Hepatocyte (in vitro differentiated cells): Measurements from ENCODE around the gene MARK3. TPM values are rescaled to one million over a fixed set of nuclear protein-coding genes. Genes with fewer than 3 reads are reported as not detected.
A peak's percentile ranks its signal among the peaks of the same experiment; 100 is the strongest.

Experiments
- DNase-seq: peaks from one replicate; pipeline ENCODE4 v3.0.0-alpha.2; 2016; ENCODE audit warnings: low spot score
- H2AFZ ChIP-seq: fragments of 200-600 bp; sonication (generic); 2 replicates; pipeline ENCODE4 v1.6.0; 2016; ENCODE audit warnings: antibody characterized with exemption, mild to moderate bottlenecking
- H3K27ac ChIP-seq: fragments of 200-600 bp; sonication (generic); 2 replicates; pipeline ENCODE4 v1.5.1; 2016; ENCODE audit warnings: mild to moderate bottlenecking
- H3K27me3 ChIP-seq: fragments of 200-600 bp; sonication (generic); 2 replicates; pipeline ENCODE4 v1.6.1; 2016
- H3K36me3 ChIP-seq: fragments of 200-600 bp; sonication (generic); replicated peaks from 2 replicates; pipeline ENCODE4 v1.5.1; 2016; ENCODE audit warnings: low read depth; ENCODE audit not compliant: insufficient read depth
- H3K4me1 ChIP-seq: fragments of 200-600 bp; sonication (generic); 2 replicates; pipeline ENCODE4 v1.5.1; 2016; ENCODE audit warnings: mild to moderate bottlenecking, moderate library complexity; ENCODE audit not compliant: insufficient read depth
- H3K4me2 ChIP-seq: fragments of 200-600 bp; sonication (generic); 2 replicates; pipeline ENCODE4 v1.6.0; 2016
- H3K4me3 ChIP-seq: fragments of 200-600 bp; sonication (generic); 2 replicates; pipeline ENCODE4 v1.5.1; 2016; ENCODE audit warnings: mild to moderate bottlenecking
- H3K79me2 ChIP-seq: fragments of 200-600 bp; sonication (generic); 2 replicates; pipeline ENCODE4 v1.6.0; 2017; ENCODE audit warnings: mild to moderate bottlenecking
- H3K9me2 ChIP-seq: fragments of 200-600 bp; sonication (generic); replicated peaks from 2 replicates; pipeline ENCODE4 v1.6.0; 2017; ENCODE audit warnings: mild to moderate bottlenecking; ENCODE audit not compliant: insufficient read depth
- H3K9me3 ChIP-seq: fragments of 200-600 bp; sonication (generic); 2 replicates; pipeline ENCODE4 v1.5.1; 2016; ENCODE audit warnings: low read depth, mild to moderate bottlenecking
- H4K20me1 ChIP-seq: fragments of 200-600 bp; sonication (generic); 2 replicates; pipeline ENCODE4 v1.6.0; 2016; ENCODE audit warnings: mild to moderate bottlenecking; ENCODE audit not compliant: insufficient read depth, poor library complexity, severe bottlenecking
- EZH2 ChIP-seq: fragments of 200-600 bp; sonication (generic); IDR thresholded peaks from 2 replicates; pipeline ENCODE4 v1.6.1; 2016; ENCODE audit warnings: antibody characterized with exemption, mild to moderate bottlenecking, borderline replicate concordance
- EZH2phosphoT487 ChIP-seq: fragments of 200-600 bp; sonication (generic); IDR thresholded peaks from one replicate; pipeline ENCODE4 v1.6.1; 2018; ENCODE audit warnings: antibody characterized with exemption, mild to moderate bottlenecking, low read depth, moderate library complexity; ENCODE audit not compliant: unreplicated experiment, severe bottlenecking
- WGBS: methylation state at CpG from one replicate; pipeline ENCODE4 v1.1.6; 2016; ENCODE audit warnings: low lambda C conversion rate; ENCODE audit errors: missing lambda C conversion rate; 5-methylcytosine and 5-hydroxymethylcytosine counted together
- polyA plus RNA-seq: library from polyadenylated mRNA; unstranded; fragments of >200 nt; fragmentation: Nextera tagmentation; extraction: Ambion mirVana; gene quantifications from 2 replicates; pipeline ENCODE4 v1.2.1, GENCODE V29; 2016
- total RNA-seq: library from RNA; depleted of rRNA; stranded (reverse); fragments of >200 nt; gene quantifications from 2 replicates; pipeline ENCODE4 v1.2.3, GENCODE V29; 2014
- TF ChIP-seq, protein P1 (sequence below): fragments of 200-600 bp; sonication (generic); IDR thresholded peaks from 2 replicates; pipeline ENCODE4 v1.5.1; 2016; ENCODE audit warnings: antibody characterized with exemption, mild to moderate bottlenecking; ENCODE audit not compliant: poor library complexity

The MARK3 gene
- total and polyA plus RNA-seq, 2 experiments from 2014 or later = 56.3 to 71.7 TPM

DNA sequence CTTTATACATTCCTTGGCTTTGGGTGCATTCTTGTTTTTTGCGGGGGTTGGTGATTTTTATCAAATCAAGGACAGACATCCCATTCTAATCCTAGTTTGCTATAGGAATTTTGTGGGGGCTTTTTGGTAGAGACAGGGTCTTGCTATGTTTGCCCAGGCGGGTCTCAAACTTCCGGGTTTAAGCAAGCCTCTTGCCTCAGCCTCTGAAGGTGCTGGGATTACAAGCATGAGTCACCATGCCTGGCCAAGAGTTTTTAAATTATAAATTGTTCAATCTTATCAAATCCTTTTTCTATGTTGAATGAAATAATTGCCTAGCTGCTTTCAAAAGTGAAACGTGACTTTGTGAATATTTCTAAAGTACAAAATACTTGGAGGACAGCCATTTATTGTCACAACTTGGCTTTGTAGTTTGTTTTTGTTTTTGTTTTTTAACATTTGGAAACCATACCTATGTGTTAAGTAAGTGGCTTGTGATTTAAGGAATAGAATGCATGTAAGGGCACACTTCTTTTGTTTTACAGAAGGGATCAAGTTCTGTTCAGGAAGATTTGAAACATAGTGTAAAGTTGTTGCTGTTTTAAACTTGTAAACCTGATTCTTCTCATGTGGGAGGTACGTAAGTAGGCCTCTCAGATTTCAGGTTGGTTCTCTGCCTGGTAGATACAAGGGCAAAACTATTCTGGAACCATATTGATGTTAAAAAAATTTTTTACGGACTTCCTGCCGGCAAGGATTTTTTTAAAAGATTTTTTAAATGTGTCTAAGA is 13.4 kb downstream of the MARK3 start:
- WGBS = 79% methylated on average over 7 of the region's 7 CpGs
- Histone ChIP-seq H3K4me1 (peaks cover 27% of the 10 kb centered on the region), H3K36me3 (no peaks in the 10 kb centered on the region), H2AFZ (no peak overlapping the region), H3K9me2 (no peaks in the 10 kb centered on the region), H3K27ac (peak overlapping the region; percentile 47), H3K9me3 (no peaks in the 10 kb centered on the region), H3K4me3 (no peak overlapping the region), H3K27me3 (no peaks in the 10 kb centered on the region), H3K79me2 (peaks cover 100% of the 10 kb centered on the region), H4K20me1 (peaks cover 96% of the 10 kb centered on the region), H3K4me2 (no peak overlapping the region)
- DNase-seq = no peak
- no peak for TF ChIP-seq EZH2
- TF ChIP-seq, protein P1, sequence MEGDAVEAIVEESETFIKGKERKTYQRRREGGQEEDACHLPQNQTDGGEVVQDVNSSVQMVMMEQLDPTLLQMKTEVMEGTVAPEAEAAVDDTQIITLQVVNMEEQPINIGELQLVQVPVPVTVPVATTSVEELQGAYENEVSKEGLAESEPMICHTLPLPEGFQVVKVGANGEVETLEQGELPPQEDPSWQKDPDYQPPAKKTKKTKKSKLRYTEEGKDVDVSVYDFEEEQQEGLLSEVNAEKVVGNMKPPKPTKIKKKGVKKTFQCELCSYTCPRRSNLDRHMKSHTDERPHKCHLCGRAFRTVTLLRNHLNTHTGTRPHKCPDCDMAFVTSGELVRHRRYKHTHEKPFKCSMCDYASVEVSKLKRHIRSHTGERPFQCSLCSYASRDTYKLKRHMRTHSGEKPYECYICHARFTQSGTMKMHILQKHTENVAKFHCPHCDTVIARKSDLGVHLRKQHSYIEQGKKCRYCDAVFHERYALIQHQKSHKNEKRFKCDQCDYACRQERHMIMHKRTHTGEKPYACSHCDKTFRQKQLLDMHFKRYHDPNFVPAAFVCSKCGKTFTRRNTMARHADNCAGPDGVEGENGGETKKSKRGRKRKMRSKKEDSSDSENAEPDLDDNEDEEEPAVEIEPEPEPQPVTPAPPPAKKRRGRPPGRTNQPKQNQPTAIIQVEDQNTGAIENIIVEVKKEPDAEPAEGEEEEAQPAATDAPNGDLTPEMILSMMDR = no peak
- no peak for TF ChIP-seq EZH2phosphoT487

- H3K4me1 ChIP-seq = peaks cover 23% of the 10 kb centered on the region
- H4K20me1 ChIP-seq = peaks cover 93% of the 10 kb centered on the region
- no peak overlapping the region for H3K4me2 ChIP-seq
- no peaks in the 10 kb centered on the region for H3K9me3 ChIP-seq
- no peak overlapping the region for H3K4me3 ChIP-seq
- DNase-seq = no peak
- TF ChIP-seq, protein P1 = no peak
- no peak for TF ChIP-seq EZH2phosphoT487
- TF ChIP-seq EZH2 = no peak
- no peaks in the 10 kb centered on the region for H3K9me2 ChIP-seq
- H3K79me2 ChIP-seq = peaks cover 100% of the 10 kb centered on the region
- no peaks in the 10 kb centered on the region for H3K36me3 ChIP-seq
- no peak overlapping the region for H2AFZ ChIP-seq
- WGBS = 96% methylated on average over 4 of the region's 4 CpGs
- H3K27me3 ChIP-seq = no peaks in the 10 kb centered on the region
- no peak overlapping the region for H3K27ac ChIP-seq
Measured at GRCh38 chr14:103400537-103400936, 15.3 kb downstream of the MARK3 start.

DNA sequence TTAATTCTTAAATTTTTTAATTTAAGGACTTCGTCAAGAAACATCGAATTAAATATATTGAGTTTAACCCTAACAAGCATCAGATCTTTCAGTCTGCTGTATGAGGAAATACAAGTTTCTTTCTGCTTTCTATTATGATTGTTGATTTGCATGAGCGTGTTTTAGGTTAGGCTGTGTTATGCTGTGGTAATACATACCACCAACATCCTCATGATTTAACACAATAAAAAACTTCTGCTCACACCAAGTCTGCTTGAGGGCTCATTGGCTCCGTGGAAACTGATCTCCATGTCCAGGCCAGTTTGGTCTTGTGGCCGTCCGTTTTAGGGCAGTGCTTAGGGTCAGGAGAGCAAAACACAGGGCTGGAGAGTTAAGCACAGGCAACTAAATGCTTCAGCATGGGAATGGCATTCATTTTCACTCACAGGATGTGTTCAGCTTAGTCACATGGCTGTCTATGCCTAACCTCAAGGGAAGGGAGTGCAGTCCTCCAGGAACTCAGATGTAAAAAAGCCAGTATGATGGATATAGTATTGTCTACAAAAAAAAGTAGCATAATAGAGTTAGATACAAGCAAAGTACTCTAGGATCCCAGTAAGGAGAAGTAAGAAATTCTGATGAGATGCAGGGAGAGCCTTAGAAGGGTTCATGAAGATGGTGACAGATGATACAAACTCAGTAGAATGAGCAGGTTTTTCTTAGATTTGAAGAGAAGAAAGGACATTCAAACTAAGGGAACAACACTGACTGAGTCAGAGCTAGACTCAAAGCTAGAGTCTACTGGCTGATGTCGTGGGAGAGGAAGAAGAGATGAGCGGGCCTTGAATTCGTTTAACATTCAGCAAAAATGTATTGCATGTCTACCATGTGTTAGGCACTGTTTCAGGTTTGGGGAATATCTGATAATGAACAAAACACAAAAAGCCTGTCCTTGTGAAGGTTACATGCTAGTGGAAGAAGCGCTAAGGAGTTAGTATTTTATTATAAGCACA is 16.3 kb downstream of the MARK3 start:
- Histone ChIP-seq H4K20me1 (peaks cover 83% of the 10 kb centered on the region), H3K9me3 (no peaks in the 10 kb centered on the region), H3K27ac (peak overlapping the region; percentile 53), H3K36me3 (no peaks in the 10 kb centered on the region), H3K27me3 (no peaks in the 10 kb centered on the region), H2AFZ (no peak overlapping the region), H3K9me2 (no peaks in the 10 kb centered on the region), H3K4me2 (no peak overlapping the region), H3K79me2 (peaks cover 100% of the 10 kb centered on the region), H3K4me3 (no peak overlapping the region), H3K4me1 (peaks cover 23% of the 10 kb centered on the region)
- DNase-seq = no peak
- WGBS = 78% methylated on average over 10 of the region's 10 CpGs
- no peak for TF ChIP-seq EZH2
- TF ChIP-seq, protein P1 = no peak
- TF ChIP-seq EZH2phosphoT487 = no peak
